ENCODE data around the gene TBL1XR1.
A peak's percentile ranks its signal among the peaks of the same experiment; 100 is the strongest.
"Not testable (repeated sequence)": the region's sequence is repeated elsewhere in the genome, so short reads cannot be mapped to it uniquely, and the experiment has no call there.

The TBL1XR1 gene

DNA sequence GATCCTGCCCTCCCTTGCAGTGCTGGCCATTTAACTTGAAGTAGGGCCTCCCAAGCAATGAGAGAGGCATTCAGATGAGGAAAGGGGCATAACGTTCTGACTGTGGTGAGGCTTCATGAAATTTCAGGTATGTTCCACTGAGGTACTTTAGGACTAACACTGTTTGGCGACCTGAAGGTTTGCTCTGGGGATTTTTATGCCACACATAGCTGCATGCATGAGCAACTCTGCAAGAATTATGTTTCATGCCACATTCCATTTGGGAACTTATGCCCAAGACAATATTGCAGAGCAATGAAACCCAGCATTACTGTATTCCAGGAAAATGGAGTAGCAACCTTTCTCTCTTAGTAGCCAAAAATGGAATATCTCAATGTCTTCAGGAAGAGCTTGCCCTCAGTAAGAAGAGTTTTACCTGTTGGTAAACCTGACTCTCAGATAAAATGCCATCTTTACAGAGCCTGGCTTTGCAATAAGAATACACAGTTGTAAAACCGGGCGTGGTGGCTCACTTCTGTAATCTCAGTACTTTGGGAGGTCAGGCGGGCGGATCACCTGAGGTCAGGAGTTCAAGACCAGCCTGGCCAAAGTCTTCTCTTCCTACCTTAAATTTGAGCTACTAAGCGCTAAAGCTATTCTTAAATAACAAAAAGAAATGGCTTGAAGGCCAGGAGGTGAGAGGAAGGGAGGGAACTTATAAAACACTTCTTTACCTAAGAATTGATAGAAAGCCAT lies 16.7 kb upstream of the TBL1XR1 start:
- peaks cover 12% of the 10 kb centered on the region for H3K4me1 Mint-ChIP-seq (ENCODE audit: low read depth)
- no peak overlapping the region for H3K27ac Mint-ChIP-seq
- intact Hi-C loops (cut with micrococcal nuclease): no loop called here
- H3K36me3 Mint-ChIP-seq (ENCODE audit: low read depth): no peaks in the 10 kb centered on the region
- H3K27me3 Mint-ChIP-seq: no peaks in the 10 kb centered on the region
- no peaks in the 10 kb centered on the region for H3K9me3 Mint-ChIP-seq
- no peak overlapping the region for H3K4me3 Mint-ChIP-seq

- Mint-ChIP-seq H3K27me3 (no peaks in the 10 kb centered on the region), H3K4me3 (no peak overlapping the region), H3K4me1 (ENCODE audit: low read depth) (peaks cover 12% of the 10 kb centered on the region), H3K27ac (no peak overlapping the region), H3K9me3 (no peaks in the 10 kb centered on the region), H3K36me3 (ENCODE audit: low read depth) (no peaks in the 10 kb centered on the region)
- intact Hi-C loops (cut with micrococcal nuclease): no loop called here
Measured at GRCh38 chr3:177212756-177213155, 15.5 kb upstream of the TBL1XR1 start.

- Mint-ChIP-seq H3K4me3 (no peak overlapping the region), H3K27me3 (no peaks in the 10 kb centered on the region), H3K27ac (no peak overlapping the region), H3K4me1 (ENCODE audit: low read depth) (peaks cover 12% of the 10 kb centered on the region), H3K9me3 (no peaks in the 10 kb centered on the region), H3K36me3 (ENCODE audit: low read depth) (no peaks in the 10 kb centered on the region)
- intact Hi-C loops (cut with micrococcal nuclease): no loop called here
Measured at GRCh38 chr3:177212278-177212610, 15.0 kb upstream of the TBL1XR1 start.

GRCh38 chr3:177211503-177212277 lies 14.4 kb upstream of the TBL1XR1 start:
- no peaks in the 10 kb centered on the region for H3K36me3 Mint-ChIP-seq (ENCODE audit: low read depth)
- H3K4me1 Mint-ChIP-seq (ENCODE audit: low read depth): peaks cover 12% of the 10 kb centered on the region
- H3K27ac Mint-ChIP-seq: no peak overlapping the region
- H3K4me3 Mint-ChIP-seq: no peak overlapping the region
- no peaks in the 10 kb centered on the region for H3K9me3 Mint-ChIP-seq
- intact Hi-C loops (cut with micrococcal nuclease): no loop called here
- no peaks in the 10 kb centered on the region for H3K27me3 Mint-ChIP-seq

DNA sequence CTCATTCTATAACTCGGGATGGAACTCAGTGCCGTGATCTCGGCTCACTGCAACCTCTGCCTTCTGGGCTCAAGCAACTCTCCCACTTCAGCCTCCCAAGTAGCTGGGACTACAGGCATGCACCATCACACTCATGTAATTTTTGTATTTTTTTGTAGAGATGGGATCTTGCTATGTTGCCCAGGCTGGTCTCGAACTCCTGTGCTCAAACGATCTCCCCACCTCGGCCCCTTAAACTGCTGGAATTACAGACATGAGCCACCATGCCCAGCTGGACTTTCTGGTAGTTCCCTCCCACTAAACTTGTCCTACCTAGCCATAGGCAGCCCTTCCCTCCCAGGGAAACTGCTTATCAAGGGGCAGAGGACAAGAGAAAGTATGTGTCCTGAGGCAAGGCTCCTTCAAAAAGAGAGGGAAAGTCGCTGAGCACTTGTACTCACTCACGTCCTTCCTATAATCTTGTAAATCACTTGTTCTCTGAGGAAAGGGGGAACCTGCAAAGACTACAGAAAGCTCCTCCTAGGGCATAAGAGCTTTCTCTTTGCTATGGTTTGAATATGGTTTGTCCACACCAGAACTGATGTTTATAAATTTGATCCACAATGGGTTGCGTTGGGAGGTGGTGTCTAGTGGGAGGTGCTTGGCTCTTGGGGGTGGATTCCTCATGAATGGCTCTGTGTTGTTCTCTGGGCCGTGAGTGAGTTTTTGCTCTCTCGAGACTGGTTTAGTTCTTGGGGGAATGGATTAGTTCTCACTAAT lies 13.6 kb upstream of the TBL1XR1 start:
- peaks cover 12% of the 10 kb centered on the region for H3K4me1 Mint-ChIP-seq (ENCODE audit: low read depth)
- no peaks in the 10 kb centered on the region for H3K36me3 Mint-ChIP-seq (ENCODE audit: low read depth)

DNA sequence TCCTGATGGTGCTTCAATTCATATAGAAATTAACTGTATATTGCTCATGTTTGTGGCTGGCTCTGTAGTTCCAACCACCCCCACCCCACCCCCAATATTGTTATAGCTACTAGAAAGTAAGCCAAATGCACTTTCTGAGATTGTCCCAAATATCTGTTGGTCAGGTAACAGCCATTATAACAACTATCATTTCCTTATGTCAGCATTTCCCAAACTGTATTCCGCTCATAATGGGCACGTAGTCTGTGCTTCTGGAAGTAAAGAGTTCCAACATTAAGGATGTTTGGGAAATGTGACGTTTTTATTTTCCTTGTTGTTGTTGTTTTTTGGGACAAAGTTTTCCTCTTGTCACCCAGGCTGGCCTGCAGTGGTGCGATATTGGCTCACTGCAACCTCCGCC lies 12.2 kb upstream of the TBL1XR1 start:
- H3K27ac Mint-ChIP-seq: no peak overlapping the region
- no peak overlapping the region for H3K4me3 Mint-ChIP-seq
- H3K9me3 Mint-ChIP-seq: no peaks in the 10 kb centered on the region
- H3K4me1 Mint-ChIP-seq (ENCODE audit: low read depth): peaks cover 12% of the 10 kb centered on the region
- H3K27me3 Mint-ChIP-seq: no peaks in the 10 kb centered on the region
- H3K36me3 Mint-ChIP-seq (ENCODE audit: low read depth): no peaks in the 10 kb centered on the region
- intact Hi-C loops (cut with micrococcal nuclease): no loop called here

More for the DNA sequence above, 13.6 kb upstream of the TBL1XR1 start:
- H3K4me3 Mint-ChIP-seq: no peak overlapping the region
- no peaks in the 10 kb centered on the region for H3K9me3 Mint-ChIP-seq
- no peak overlapping the region for H3K27ac Mint-ChIP-seq
- H3K27me3 Mint-ChIP-seq: no peaks in the 10 kb centered on the region
- intact Hi-C loops (cut with micrococcal nuclease): no loop called here

DNA sequence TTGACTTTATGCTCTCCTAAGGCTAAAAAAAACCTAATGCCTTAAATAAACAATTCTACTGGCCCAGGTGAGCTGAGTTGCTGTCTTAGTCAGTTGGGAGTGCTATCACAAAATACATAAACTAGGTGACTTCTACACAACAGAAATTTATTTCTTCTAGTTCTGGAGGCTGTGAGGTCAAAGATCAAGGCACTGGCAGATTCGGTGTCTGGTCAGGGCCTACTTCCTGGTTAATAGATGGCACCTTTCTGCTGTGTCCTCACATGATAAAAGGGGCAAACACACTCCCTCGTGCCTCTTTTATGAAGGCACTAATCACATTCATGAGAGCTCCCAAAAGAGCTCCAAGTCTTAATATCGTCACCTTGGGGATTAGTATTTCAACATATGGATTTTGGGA lies 11.5 kb upstream of the TBL1XR1 start:
- intact Hi-C loops (cut with micrococcal nuclease): no loop called here
- Mint-ChIP-seq H3K9me3 (peaks cover 7% of the 10 kb centered on the region), H3K27ac (no peak overlapping the region)

GRCh38 chr3:177208223-177208622 lies 10.9 kb upstream of the TBL1XR1 start:
- intact Hi-C loops (cut with micrococcal nuclease): no loop called here
- no peak overlapping the region for H3K4me3 Mint-ChIP-seq

More for the DNA sequence above, 11.5 kb upstream of the TBL1XR1 start:
- Mint-ChIP-seq H3K4me1 (ENCODE audit: low read depth) (peaks cover 12% of the 10 kb centered on the region), H3K36me3 (ENCODE audit: low read depth) (no peaks in the 10 kb centered on the region), H3K4me3 (no peak overlapping the region), H3K27me3 (no peaks in the 10 kb centered on the region)

DNA sequence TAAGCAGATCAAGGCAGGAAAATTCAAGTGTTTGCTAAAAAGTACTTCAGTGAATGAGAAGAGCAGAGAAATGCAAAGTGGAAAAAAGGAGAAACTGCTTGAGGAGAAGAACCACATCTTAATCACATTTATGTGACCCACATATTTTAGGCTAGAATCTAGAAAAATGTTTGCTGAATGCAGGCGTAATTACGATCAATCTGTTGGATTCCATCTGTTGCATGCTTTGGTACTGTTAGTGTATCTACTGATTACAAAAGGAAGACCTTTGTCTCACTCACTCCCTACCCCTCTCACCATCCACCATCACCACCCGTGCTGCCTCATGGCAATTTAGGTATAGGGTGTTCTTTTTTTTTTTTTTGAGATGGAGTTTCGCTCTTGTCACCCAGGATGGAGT lies 9.7 kb upstream of the TBL1XR1 start:
- intact Hi-C loops (cut with micrococcal nuclease): no loop called here
- H3K36me3 Mint-ChIP-seq (ENCODE audit: low read depth): no peaks in the 10 kb centered on the region
- H3K4me3 Mint-ChIP-seq: no peak overlapping the region
- no peaks in the 10 kb centered on the region for H3K27me3 Mint-ChIP-seq
- no peak overlapping the region for H3K27ac Mint-ChIP-seq
- H3K9me3 Mint-ChIP-seq: peaks cover 8% of the 10 kb centered on the region
- peaks cover 13% of the 10 kb centered on the region for H3K4me1 Mint-ChIP-seq (ENCODE audit: low read depth)

More at GRCh38 chr3:177208223-177208622, 10.9 kb upstream of the TBL1XR1 start:
- Mint-ChIP-seq H3K9me3 (peaks cover 8% of the 10 kb centered on the region), H3K36me3 (ENCODE audit: low read depth) (no peaks in the 10 kb centered on the region), H3K27ac (no peak overlapping the region), H3K27me3 (no peaks in the 10 kb centered on the region), H3K4me1 (ENCODE audit: low read depth) (peaks cover 12% of the 10 kb centered on the region)

DNA sequence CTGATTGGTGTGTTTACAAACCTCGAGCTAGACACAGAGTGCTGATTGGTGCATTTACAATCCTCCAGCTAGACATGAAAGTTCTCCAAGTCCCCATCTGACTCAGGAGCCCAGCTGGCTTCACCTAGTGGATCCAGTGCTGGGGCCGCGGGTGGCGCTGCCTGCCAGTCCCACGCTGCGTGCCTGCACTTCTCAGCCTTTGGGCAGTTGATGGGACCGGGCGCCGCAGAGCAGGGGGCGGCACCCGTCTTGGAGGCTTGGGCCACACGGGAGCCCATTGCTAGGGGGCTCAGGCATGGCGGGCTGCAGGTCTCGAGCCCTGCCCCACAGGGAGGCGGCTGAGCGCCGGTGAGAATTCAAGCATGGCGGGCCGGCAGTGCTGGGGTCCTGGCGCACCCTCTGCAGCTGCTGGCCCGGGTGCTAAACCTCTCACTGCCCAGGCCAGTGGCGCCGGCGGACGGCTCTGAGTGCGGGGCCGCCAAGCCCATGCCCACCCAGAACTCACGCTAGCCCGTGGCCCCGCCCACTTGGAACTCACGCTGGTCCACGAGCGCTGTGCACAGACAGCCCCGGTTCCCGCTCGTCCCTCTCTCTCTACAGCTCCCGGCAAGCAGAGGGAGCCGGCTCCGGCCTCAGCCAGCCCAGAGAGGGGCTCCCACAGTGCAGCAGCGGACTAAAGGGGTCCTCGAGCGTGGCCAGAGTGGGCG lies 6.6 kb upstream of the TBL1XR1 start:
- Mint-ChIP-seq H3K27me3 (no peaks in the 10 kb centered on the region), H3K4me3 (no peak overlapping the region), H3K27ac (no peak overlapping the region), H3K9me3 (peaks cover 8% of the 10 kb centered on the region), H3K36me3 (ENCODE audit: low read depth) (no peaks in the 10 kb centered on the region), H3K4me1 (ENCODE audit: low read depth) (peaks cover 9% of the 10 kb centered on the region)
- intact Hi-C loops (cut with micrococcal nuclease): no loop called here

DNA sequence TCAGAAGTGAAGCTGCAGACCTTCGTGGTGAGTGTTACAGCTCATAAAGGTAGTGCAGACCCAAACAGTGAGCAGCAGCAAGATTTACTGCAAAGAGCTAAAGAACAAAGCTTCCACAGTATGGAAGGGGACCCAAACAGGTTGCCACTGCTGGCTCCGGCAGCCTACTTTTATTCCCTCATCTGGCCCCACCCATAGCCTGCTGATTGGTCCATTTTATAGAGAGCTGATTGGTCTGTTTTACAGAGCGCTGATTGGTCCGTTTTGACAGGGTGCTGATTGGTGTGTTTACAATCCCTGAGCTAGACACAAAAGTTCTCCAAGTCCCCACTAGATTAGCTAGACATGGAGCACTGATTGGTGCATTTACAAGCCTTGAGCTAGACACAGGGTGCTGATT lies 5.7 kb upstream of the TBL1XR1 start:
- H3K36me3 Mint-ChIP-seq (ENCODE audit: low read depth); H3K4me3 Mint-ChIP-seq; H3K9me3 Mint-ChIP-seq; H3K27me3 Mint-ChIP-seq; H3K27ac Mint-ChIP-seq; intact Hi-C loops (cut with micrococcal nuclease): not testable (repeated sequence)
- H3K4me1 Mint-ChIP-seq (ENCODE audit: low read depth): peaks cover 16% of the 10 kb centered on the region

DNA sequence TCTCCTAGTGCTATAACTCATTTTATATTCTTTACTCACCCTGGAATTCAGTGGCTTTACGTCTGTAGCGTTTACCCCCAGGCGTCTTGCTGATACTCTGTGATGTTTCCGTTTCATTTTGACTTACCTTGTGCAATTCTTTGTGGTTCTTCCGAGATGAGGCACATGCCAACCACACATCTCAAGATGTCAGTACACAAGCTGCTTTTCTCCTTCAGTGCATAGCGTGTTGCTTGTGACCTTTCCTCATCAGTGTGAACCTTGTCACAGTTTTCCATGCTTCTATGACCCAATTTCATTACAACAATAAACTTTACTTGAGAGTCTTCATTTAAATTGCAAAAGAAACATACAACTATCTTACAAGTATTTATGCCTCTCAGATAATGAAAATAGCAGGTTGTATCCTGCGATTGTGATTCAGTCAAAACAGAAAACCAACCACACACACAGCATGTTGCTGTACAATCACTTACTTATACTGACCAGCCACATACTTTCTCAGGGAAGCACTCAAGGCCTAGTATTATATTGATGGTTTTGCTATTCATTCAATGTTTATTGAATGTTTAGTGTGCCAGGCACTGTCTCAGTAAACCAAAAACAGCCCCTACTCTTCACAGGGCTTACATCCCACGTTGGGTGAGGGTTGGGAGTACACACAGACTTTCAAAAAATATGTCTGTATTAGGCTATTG lies 4.6 kb upstream of the TBL1XR1 start:
- intact Hi-C loops (cut with micrococcal nuclease): no loop called here
- peak overlapping the region; percentile 6 for H3K27ac Mint-ChIP-seq
- peaks cover 8% of the 10 kb centered on the region for H3K9me3 Mint-ChIP-seq
- peaks cover under 1% of the 10 kb centered on the region for H3K36me3 Mint-ChIP-seq (ENCODE audit: low read depth)
- no peak overlapping the region for H3K4me3 Mint-ChIP-seq
- peaks cover 16% of the 10 kb centered on the region for H3K4me1 Mint-ChIP-seq (ENCODE audit: low read depth)
- H3K27me3 Mint-ChIP-seq: no peaks in the 10 kb centered on the region

DNA sequence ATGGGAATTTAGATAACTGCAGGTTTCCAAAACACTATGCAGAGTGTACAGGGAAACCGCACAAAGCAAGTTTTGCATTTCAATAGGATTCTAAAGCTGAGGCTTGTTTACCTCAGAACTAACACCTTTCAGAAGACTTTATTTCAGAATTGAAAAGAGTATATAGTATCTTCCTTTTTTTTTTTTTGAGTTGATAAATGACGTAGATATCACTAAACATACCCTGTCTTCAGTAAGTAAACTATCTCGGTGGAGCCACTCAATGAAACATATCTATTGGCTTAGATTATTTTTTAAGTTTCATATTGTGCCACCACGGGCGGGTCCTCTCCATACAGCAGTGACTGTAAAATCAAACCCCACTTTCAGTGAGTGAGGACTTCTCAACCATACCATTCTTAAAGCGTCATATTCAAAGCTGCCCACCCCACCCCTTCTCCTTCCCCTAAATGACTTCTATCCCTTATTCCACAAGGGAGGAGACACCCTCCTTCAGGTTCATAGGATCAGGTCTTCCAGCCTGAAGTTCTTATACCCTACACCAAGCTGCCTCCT lies 2.0 kb upstream of the TBL1XR1 start:
- intact Hi-C loops (cut with micrococcal nuclease): loop anchor here (5.0 kb wide), 1 partner anchor 243 kb away; no protein-coding TSS in a partner anchor
- peaks cover 28% of the 10 kb centered on the region for H3K4me1 Mint-ChIP-seq (ENCODE audit: low read depth)

More for the DNA sequence above, 2.0 kb upstream of the TBL1XR1 start:
- Mint-ChIP-seq H3K27me3 (no peaks in the 10 kb centered on the region), H3K4me3 (no peak overlapping the region), H3K9me3 (peaks cover 7% of the 10 kb centered on the region), H3K27ac (no peak overlapping the region), H3K36me3 (ENCODE audit: low read depth) (peaks cover 20% of the 10 kb centered on the region)
